Measurements from ENCODE around the gene CSNK2A2. TPM values are rescaled to one million over a fixed set of nuclear protein-coding genes. Genes with fewer than 3 reads are reported as not detected.

CSNK2A2 gene
- total RNA-seq, 6 experiments from 2014 or later, result 57.7 to 66.8 (median 61.2) TPM

- Mint-ChIP-seq H3K27ac (peak overlapping the region; percentile 71), H3K36me3 (ENCODE audit: low read depth) (peaks cover 35% of the 10 kb centered on the region), H3K27me3 (ENCODE audit: insufficient read depth) (peaks cover 24% of the 10 kb centered on the region), H3K9me3 (no peaks in the 10 kb centered on the region), H3K4me1 (ENCODE audit: low read depth) (peaks cover 40% of the 10 kb centered on the region), H3K4me3 (peak overlapping the region; percentile 94)
- no peak for TF ChIP-seq CTCF (IDR thresholded peaks at IDR 0.05)
- no peak for DNase-seq
These were observed 443 bp downstream of the CSNK2A2 start for GRCh38 chr16:58197314-58198012.

GRCh38 chr16:58196898-58197313, 1.0 kb downstream of the CSNK2A2 start:
- TF ChIP-seq CTCF (IDR thresholded peaks at IDR 0.05), result no peak
- Mint-ChIP-seq H3K27me3 (ENCODE audit: insufficient read depth) (peaks cover 18% of the 10 kb centered on the region), H3K9me3 (no peaks in the 10 kb centered on the region), H3K4me3 (peak overlapping the region; percentile 94), H3K4me1 (ENCODE audit: low read depth) (peaks cover 40% of the 10 kb centered on the region), H3K36me3 (ENCODE audit: low read depth) (peaks cover 36% of the 10 kb centered on the region), H3K27ac (peak overlapping the region; percentile 71)
- DNase-seq, result peak; percentile 3

- peaks cover 8% of the 10 kb centered on the region for H3K27me3 Mint-ChIP-seq (ENCODE audit: insufficient read depth)
- no peak for DNase-seq
- TF ChIP-seq CTCF (IDR thresholded peaks at IDR 0.05), result no peak
- H3K36me3 Mint-ChIP-seq (ENCODE audit: low read depth), result peaks cover 47% of the 10 kb centered on the region
- peak overlapping the region; percentile 94 for H3K4me3 Mint-ChIP-seq
- peaks cover 40% of the 10 kb centered on the region for H3K4me1 Mint-ChIP-seq (ENCODE audit: low read depth)
- H3K9me3 Mint-ChIP-seq, result no peaks in the 10 kb centered on the region
- peak overlapping the region; percentile 29; the same call in 1 of the 2 replicates for H3K27ac Mint-ChIP-seq
These were observed 2.1 kb downstream of the CSNK2A2 start for GRCh38 chr16:58195771-58196170.

GRCh38 chr16:58195344-58195743, 2.6 kb downstream of the CSNK2A2 start:
- H3K27me3 Mint-ChIP-seq (ENCODE audit: insufficient read depth), result peaks cover 8% of the 10 kb centered on the region
- no peak overlapping the region for H3K4me3 Mint-ChIP-seq
- no peak for DNase-seq
- H3K9me3 Mint-ChIP-seq, result no peaks in the 10 kb centered on the region
- H3K36me3 Mint-ChIP-seq (ENCODE audit: low read depth), result peaks cover 51% of the 10 kb centered on the region
- H3K27ac Mint-ChIP-seq, result peak overlapping the region; percentile 25; the same call in 1 of the 2 replicates
- peaks cover 40% of the 10 kb centered on the region for H3K4me1 Mint-ChIP-seq (ENCODE audit: low read depth)
- no peak for TF ChIP-seq CTCF (IDR thresholded peaks at IDR 0.05)

GRCh38 chr16:58194790-58195189, 3.1 kb downstream of the CSNK2A2 start:
- Mint-ChIP-seq H3K9me3 (no peaks in the 10 kb centered on the region), H3K4me3 (no peak overlapping the region), H3K27me3 (ENCODE audit: insufficient read depth) (peaks cover 3% of the 10 kb centered on the region), H3K4me1 (ENCODE audit: low read depth) (peaks cover 40% of the 10 kb centered on the region), H3K27ac (no peak overlapping the region), H3K36me3 (ENCODE audit: low read depth) (peaks cover 51% of the 10 kb centered on the region)
- TF ChIP-seq CTCF (IDR thresholded peaks at IDR 0.05), result no peak
- DNase-seq, result no peak

Measured in HFFc6 (cell line).